HEK293 (cell line): ENCODE data around the gene PCSK5.

Experiments used
- CTCF ChIA-PET: fragments of 350-600 bp; formaldehyde crosslinking; extraction: SDS; loops from one replicate; lab custom pipeline; 2021; ENCODE audit warnings: antibody characterized with exemption; lab: Yijun Ruan, JAX
- POLR2A ChIA-PET: fragments of 300-600 bp; formaldehyde crosslinking; extraction: SDS; loops from one replicate; lab custom pipeline; 2020; ENCODE audit warnings: antibody characterized with exemption, inconsistent platforms; lab: Yijun Ruan, JAX
- H3K27ac ChIP-seq: fragments of 200-500 bp; sonication (Bioruptor generic); 2 replicates; pipeline ENCODE4 v1.5.1; 2014; ENCODE audit warnings: low read depth, low read length, control low read depth, inconsistent platforms; ENCODE audit errors: extremely low read depth
- H3K36me3 ChIP-seq, 2 experiments: fragments of 200-500 bp in 1 of 2; sonication (Bioruptor generic) in 1 of 2; 1 replicate in 1 of 2; 2 replicates in 1 of 2; pipeline ENCODE4 v1.5.1; 2014 to 2017; ENCODE audit warnings: inconsistent platforms in 2 of 2, low read length in 2 of 2; ENCODE audit not compliant: control insufficient read depth in 2 of 2, insufficient read depth in 1 of 2
- H3K4me1 ChIP-seq: fragments of 200-500 bp; sonication (Bioruptor generic); 2 replicates; pipeline ENCODE4 v1.5.1; 2014; ENCODE audit warnings: mild to moderate bottlenecking, low read length, inconsistent platforms; ENCODE audit not compliant: control insufficient read depth, insufficient read depth
- H3K4me3 ChIP-seq: 2 replicates; pipeline ENCODE4 v1.5.1; 2011; ENCODE audit warnings: low read depth, mild to moderate bottlenecking, control low read depth, low read length, moderate library complexity
- H3K9me3 ChIP-seq: fragments of 200-500 bp; sonication (Bioruptor generic); 2 replicates; pipeline ENCODE4 v1.5.1; 2014; ENCODE audit warnings: low read depth, low read length, inconsistent platforms; ENCODE audit not compliant: control insufficient read depth, insufficient read depth
- ZBTB10 ChIP-seq: fragments of 450-650 bp; formaldehyde crosslinking; IDR thresholded peaks from 2 replicates; pipeline ENCODE4 v1.5.1; 2016; ENCODE audit warnings: missing biosample characterization, missing genetic modification characterization
- ZIC2 ChIP-seq: fragments of 450-650 bp; formaldehyde crosslinking; IDR thresholded peaks from 2 replicates; pipeline ENCODE4 v1.5.1; 2016; ENCODE audit warnings: missing biosample characterization, missing genetic modification characterization
- ZNF148 ChIP-seq: fragments of 450-650 bp; formaldehyde crosslinking; IDR thresholded peaks from 2 replicates; pipeline ENCODE4 v1.5.0; 2017; ENCODE audit warnings: missing biosample characterization, missing genetic modification characterization, borderline replicate concordance
- ZNF16 ChIP-seq: fragments of 450-650 bp; formaldehyde crosslinking; IDR thresholded peaks from 2 replicates; pipeline ENCODE4 v1.5.1; 2016; ENCODE audit warnings: low read depth, missing biosample characterization, missing genetic modification characterization
- ZNF280C ChIP-seq: fragments of 450-650 bp; formaldehyde crosslinking; IDR thresholded peaks from 2 replicates; pipeline ENCODE4 v1.5.1; 2016; ENCODE audit warnings: missing biosample characterization, missing genetic modification characterization
- ZNF292 ChIP-seq: fragments of 450-650 bp; formaldehyde crosslinking; IDR thresholded peaks from 2 replicates; pipeline ENCODE4 v1.5.1; 2016; ENCODE audit warnings: low read depth, missing biosample characterization, missing genetic modification characterization, borderline replicate concordance
- ZNF529 ChIP-seq: fragments of 450-650 bp; formaldehyde crosslinking; IDR thresholded peaks from 2 replicates; pipeline ENCODE4 v1.5.1; 2017; ENCODE audit warnings: missing genetic modification characterization, missing biosample characterization; ENCODE audit not compliant: insufficient replicate concordance
- ZNF639 ChIP-seq: fragments of 450-650 bp; formaldehyde crosslinking; IDR thresholded peaks from 2 replicates; pipeline ENCODE4 v1.5.1; 2016; ENCODE audit warnings: missing biosample characterization, missing genetic modification characterization
- ZNF664 ChIP-seq: fragments of 450-650 bp; formaldehyde crosslinking; IDR thresholded peaks from 2 replicates; pipeline ENCODE4 v1.5.1; 2016; ENCODE audit warnings: missing biosample characterization, missing genetic modification characterization
- ZNF76 ChIP-seq: fragments of 450-650 bp; formaldehyde crosslinking; IDR thresholded peaks from 2 replicates; pipeline ENCODE4; 2016; ENCODE audit warnings: low read depth, missing biosample characterization, missing genetic modification characterization, borderline replicate concordance
- ZNF792 ChIP-seq: fragments of 450-650 bp; formaldehyde crosslinking; IDR thresholded peaks from 2 replicates; pipeline ENCODE4 v1.5.1; 2016; ENCODE audit warnings: missing biosample characterization, missing genetic modification characterization
- ZNF837 ChIP-seq: fragments of 450-650 bp; formaldehyde crosslinking; IDR thresholded peaks from 2 replicates; pipeline ENCODE4 v1.5.1; 2016; ENCODE audit warnings: missing biosample characterization, missing genetic modification characterization
- ZSCAN5A ChIP-seq: fragments of 450-650 bp; formaldehyde crosslinking; IDR thresholded peaks from 2 replicates; pipeline ENCODE4 v1.5.1; 2016; ENCODE audit warnings: missing biosample characterization, missing genetic modification characterization

The PCSK5 gene

GRCh38 chr9:75909776-75910175 lies 19.3 kb downstream of the PCSK5 start (continued):
- TF ChIP-seq ZNF280C (tag by site-specific recombination) (no peak), ZSCAN5A (tag by site-specific recombination) (no peak), ZNF292 (tag by site-specific recombination) (no peak), ZBTB10 (no peak), ZNF148 (tag by site-specific recombination) (no peak), ZNF529 (tag by site-specific recombination) (no peak), ZNF664 (tag by site-specific recombination) (no peak)

GRCh38 chr9:75910731-75911130 lies 20.3 kb downstream of the PCSK5 start:
- Histone ChIP-seq H3K4me3 (no peak overlapping the region), H3K9me3 (no peaks in the 10 kb centered on the region), H3K4me1 (peaks cover 3% of the 10 kb centered on the region; the same call in 1 of the 2 replicates), H3K27ac (no peak overlapping the region), H3K36me3 (no peaks in the 10 kb centered on the region)
- POLR2A ChIA-PET = no interaction called here
- no peak for TF ChIP-seq ZIC2 (tag by site-specific recombination)
- TF ChIP-seq ZNF76 (tag by site-specific recombination) = no peak
- no peak for TF ChIP-seq ZNF639
- TF ChIP-seq ZNF792 (tag by site-specific recombination) = no peak
- no peak for TF ChIP-seq ZNF664 (tag by site-specific recombination)
- no peak for TF ChIP-seq ZNF837 (tag by site-specific recombination)
- no peak for TF ChIP-seq ZNF16 (tag by site-specific recombination)
- CTCF ChIA-PET = no interaction called here
